Left hindlimb (tissue), 1 donor: ENCODE data around the gene APLF.
"Not testable (repeated sequence)": the region's sequence is repeated elsewhere in the genome, so short reads cannot be mapped to it uniquely, and the experiment has no call there.

Experiments
- DNase-seq: peaks from one replicate; pipeline ENCODE4 v3.0.0-alpha.2; 2018

The APLF gene

DNA sequence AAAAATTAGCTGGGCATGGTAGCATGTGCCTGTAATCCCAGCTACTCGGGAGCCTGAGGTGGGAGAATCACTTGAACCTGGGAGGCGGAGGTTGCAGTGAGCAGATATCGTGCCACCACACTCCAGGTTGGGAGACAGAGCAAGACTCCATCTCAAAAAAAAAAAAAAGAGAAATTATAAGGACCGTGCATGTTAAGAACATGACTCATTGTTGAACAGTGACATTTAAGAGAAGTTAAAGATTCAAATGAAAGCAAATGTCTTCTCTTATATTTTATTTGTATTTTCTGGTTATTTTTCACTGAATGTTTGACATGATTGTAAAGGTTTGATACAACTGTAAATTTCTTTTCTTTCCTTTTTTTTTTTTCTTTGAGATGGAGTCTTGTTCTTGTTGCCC is 69.6 kb downstream of the APLF start:
- no peak for DNase-seq

DNA sequence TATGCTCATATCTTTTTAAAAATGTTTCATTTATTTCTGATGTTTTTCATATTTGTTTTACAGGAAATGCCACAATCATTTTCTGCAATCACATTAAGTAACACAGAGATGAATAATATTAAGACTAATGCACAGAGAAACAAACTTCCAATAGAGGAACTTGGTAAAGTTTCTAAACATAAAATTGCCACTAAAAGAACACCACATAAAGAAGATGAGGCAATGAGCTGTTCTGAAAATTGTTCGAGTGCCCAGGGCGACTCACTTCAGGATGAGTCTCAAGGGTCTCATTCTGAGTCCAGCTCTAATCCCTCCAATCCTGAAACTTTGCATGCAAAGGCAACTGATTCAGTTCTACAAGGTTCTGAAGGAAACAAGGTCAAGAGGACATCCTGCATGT is 70.4 kb downstream of the APLF start:
- DNase-seq = no peak

- no peak for DNase-seq
These were observed 77.4 kb downstream of the APLF start for GRCh38 chr2:68544811-68545210.

DNA sequence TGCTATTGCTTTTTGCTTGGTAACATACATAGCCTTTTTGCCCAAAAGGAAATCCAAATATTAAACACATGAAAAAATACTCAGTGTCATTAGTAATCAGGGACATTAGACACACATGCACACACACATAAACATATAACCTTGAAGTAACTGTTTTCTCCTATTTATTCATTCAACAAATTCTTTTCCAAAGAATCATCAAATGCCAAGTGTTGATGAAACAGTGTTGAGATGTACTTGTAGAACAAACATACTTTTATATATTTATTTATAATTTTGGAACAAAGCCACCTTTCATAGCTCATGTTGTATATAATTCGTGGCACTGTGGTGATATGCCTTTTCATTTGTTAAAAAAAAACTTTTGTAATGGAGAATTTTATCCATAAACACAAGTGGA is 81.0 kb downstream of the APLF start:
- DNase-seq = no peak

DNA sequence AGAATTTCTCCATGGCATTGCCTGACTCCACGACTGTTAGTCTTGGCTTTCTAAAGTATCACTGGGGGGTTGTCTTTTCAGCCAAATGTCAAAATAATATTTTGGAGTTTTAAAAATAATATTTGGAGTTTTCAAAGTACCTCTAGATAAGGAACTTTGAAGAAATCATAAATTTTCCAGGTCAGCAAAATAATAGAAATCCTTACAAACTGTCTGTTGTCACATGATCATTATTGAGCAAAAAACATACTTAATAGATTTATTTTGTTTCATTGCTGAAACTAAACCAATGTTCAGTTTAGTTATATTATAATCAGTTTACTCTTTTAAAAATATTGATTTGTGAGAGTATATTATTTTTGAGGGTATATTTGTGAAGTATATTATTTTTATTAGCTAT is 85.7 kb downstream of the APLF start:
- no peak for DNase-seq

GRCh38 chr2:68555425-68556206 is 88.2 kb downstream of the APLF start:
- DNase-seq = not testable (repeated sequence)

DNA sequence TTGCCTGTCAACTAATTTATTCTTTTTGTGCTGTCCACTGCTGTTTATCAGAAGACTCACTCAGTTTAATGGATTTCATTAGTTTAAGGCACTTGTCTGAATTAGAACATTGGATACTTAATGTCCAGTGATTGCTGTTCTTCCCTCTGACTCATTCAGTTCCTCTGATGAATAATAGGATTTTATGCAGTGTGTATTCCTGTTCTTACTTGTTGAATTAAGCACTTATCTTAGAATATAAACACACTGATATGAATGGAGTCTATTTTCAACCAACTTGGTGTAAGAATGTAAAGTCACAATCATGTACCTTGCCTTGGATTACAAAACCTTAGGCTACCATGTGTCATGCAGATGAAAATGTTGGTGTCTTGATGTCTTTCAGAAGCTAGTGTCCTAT is 89.0 kb downstream of the APLF start:
- no peak for DNase-seq

DNA sequence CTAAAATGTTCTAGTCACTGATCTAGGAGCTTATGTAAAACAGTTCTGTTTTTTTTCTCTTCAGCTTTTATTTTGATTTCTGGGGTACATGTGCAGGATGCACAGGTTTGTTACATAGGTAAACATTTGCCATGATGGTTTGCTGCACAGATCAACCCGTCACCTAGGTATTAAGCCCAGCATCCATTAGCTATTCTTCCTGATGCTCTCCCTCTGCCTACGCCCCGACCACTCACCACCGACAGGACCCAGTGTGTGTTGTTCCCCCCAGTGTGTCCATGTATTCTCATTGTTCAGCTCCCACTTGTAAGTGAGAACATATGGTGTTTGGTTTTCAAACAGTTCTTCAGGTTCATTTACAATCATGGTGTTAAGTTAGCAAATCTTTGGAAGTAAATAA is 91.2 kb downstream of the APLF start:
- no peak for DNase-seq

- DNase-seq = no peak
These were observed 92.3 kb downstream of the APLF start for GRCh38 chr2:68559692-68560091.

GRCh38 chr2:68560545-68560944 is 93.2 kb downstream of the APLF start:
- no peak for DNase-seq

DNA sequence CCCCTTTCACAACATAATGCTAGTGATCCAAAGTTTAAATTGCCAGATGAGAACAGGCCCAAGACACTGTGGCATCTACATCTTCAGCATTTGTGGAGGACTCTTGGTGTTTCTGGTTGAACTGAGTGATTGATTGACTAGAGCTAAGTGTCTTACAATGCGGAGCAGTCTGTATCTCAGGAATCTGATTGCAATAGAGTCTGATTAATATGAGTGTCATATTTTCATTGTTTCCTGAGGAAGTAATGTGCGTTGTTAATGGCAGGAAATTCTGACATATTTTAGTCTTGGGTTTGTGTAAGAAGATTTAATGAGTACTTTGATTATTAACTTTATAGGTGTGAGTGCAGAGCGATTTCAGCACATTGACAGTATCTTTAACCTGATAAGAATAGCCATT is 94.0 kb downstream of the APLF start:
- no peak for DNase-seq

- no peak for DNase-seq
These were observed 95.5 kb downstream of the APLF start for GRCh38 chr2:68562934-68563333.

- no peak for DNase-seq
These were observed 97.0 kb downstream of the APLF start for GRCh38 chr2:68564426-68564825.

DNA sequence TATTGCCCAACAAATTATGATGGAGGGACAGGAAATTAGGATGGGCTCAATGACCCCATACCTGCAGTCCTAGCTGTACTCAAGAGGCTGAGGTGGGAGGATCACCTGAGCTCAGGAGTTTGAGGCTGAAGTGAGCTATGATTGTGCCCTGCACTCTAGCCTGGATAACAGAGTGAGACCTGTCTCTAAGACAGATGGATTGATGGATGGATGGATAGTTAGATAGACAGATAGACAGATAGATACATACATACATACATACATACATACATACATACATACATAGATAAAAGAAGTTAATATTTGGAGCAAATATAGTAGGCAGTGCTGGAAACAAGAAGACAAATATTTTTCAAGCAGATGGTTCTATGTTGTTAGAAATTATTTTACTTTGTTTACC is 97.9 kb downstream of the APLF start:
- no peak for DNase-seq

DNA sequence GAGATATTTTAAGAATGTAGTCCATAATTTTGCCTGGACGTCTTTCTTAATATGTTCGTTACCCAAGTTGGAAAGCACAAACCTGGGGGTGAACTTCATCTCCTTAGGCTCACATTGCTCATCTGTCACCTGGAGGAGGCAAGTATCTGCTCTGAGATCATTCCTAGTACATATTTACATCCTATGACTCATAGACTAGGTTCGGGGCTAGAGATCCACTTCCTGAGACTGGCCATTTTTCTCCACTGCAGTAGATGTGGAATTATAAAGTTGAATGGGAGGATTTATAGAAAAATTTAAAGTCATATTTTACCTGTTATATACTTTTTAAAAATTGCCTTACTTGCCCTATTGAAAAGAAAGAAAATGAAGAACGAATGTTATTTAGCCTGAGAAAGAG is 98.5 kb downstream of the APLF start:
- DNase-seq = no peak

GRCh38 chr2:68566362-68566761 is 99.0 kb downstream of the APLF start:
- DNase-seq = no peak

GRCh38 chr2:68568116-68568515 is 100.7 kb downstream of the APLF start:
- DNase-seq = no peak

DNA sequence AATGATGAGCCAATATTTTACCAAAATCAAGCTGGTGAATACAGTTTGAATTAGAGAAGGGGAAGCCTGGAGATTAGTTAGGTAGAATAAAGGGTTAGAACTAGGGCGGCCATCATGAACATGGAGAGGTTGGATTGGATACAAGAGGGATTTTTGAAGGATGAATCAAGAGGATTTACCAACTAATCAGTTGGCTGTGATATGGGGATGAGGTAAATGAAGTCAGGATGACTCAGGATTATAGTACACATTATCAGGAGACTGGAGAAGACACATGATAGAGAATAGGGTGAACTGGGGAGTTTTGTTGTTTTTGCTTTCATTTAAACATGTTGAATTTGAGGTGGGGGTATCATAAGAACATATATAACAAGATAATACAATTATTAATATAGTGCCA is 102.2 kb downstream of the APLF start:
- no peak for DNase-seq

DNA sequence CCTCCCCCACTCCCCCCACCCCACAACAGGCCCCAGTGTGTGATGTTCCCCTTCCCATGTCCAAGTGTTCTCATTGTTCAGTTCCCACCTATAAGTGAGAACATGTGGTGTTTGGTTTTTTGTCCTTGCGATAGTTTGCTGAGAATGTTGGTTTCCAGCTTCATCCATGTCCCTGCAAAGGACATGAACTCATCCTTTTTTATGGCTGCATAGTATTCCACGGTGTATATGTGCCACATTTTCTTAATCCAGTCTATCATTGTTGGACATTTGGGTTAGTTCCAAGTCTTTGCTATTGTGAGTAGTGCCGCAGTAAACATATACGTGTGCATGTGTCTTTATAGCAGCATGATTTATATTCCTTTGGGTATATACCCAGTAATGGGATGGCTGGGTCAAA is 103.0 kb downstream of the APLF start:
- not testable (repeated sequence) for DNase-seq

DNA sequence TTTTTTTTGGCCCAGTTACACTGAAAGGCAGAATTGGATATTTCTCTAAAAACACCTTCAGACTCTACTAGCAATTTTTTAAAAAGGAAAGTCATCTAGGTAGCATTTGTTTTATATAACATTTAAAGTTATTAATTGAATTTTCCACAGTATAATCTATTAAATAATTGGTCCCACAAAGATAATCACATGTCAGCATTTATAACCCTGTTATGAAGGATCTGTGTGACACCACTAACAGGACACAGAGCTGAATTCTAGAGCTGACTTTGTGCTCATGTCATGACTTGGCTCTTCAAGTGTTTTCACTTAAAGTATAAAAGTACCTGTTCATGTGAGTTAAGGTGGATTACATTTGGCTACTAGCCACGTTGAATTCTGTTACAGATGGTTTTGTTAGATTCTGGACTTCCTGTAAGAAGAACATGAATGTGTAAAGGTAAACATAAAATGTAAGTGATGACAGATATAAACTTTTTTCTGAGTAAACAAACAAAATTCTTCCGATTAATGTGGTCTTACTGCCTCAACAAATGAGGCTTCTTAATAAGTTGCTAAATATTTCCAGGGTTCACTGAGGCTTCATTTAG is 106.9 kb downstream of the APLF start:
- DNase-seq = no peak

- DNase-seq = no peak
These were observed 109.8 kb downstream of the APLF start for GRCh38 chr2:68577183-68577582.

GRCh38 chr2:68579689-68580088 is 112.3 kb downstream of the APLF start:
- no peak for DNase-seq

DNA sequence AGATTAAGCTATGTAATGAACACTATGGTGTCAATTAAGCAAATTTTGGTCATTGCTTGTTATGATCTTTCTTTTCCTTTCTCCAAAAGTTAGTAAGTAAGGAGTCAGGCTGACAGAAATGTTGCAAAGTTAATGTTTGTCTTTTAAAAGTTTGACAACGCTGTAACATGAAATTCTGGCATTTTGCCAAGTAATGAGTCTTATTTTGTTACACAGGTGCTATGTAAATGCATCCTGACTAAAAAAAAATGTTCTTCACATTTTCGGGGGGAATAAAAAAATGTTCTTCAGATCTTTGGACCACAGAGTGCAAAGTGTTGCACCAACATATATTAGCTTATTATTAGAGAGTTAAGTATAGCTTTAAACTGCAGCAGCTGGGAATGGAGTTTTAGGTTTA is 121.2 kb downstream of the APLF start:
- no peak for DNase-seq

DNA sequence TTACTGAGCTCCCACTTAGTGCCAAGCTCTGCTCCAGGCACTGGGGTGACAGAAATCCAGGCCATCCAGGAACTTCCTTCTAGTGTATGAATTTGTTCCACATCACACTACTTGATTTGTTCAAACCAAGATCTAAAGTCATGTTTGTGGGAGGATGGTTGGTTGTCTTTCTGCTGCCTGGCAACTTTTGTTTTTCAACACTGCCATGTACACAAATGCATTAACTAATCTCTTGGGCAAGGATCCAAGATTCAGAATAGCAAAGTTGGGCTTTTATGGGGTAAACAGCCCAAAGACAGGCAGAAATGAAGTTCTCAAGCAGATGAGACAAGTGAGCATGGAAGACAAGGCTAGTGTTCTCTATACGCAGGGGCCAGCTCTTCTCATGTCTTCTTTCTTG is 122.6 kb downstream of the APLF start:
- no peak for DNase-seq

DNA sequence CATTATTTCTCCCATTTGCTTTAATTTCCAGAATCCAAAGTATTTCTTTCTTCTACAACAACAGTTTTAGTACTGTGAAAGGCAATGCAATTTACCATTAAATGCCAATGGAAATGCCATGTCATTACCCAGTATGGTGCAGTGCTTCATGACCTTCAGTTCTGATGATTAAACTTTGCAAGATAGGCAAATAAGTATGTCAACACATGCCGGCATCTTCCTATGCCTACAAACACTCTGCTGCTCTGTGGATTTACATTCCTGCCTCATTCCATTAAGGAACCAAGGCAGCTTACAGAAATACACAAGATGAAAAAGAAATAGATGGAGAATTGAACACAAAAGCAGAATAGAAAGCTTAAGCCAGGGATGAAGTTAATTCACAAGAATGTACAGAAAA is 123.3 kb downstream of the APLF start:
- DNase-seq = no peak
